A673 (cell line): ENCODE data around the gene FLACC1. TPM values are rescaled to one million over a fixed set of nuclear protein-coding genes. Genes with fewer than 3 reads are reported as not detected.

Source experiments
- BruUV-seq: library from RNA; stranded (reverse); fragments of 400-500 nt; replicated peaks from 2 replicates; lab custom pipeline; 2021; lab: Mats Ljungman, UMichigan
- CTCF ChIA-PET: fragments of 300-600 bp; sonication (Branson Sonifier 250); formaldehyde crosslinking; loops from one replicate; lab custom pipeline; 2022; ENCODE audit warnings: antibody characterized with exemption; lab: Charles Lee
- POLR2A ChIA-PET: fragments of 300-600 bp; sonication (Branson Sonifier 250); formaldehyde crosslinking; loops from one replicate; lab custom pipeline; 2022; ENCODE audit warnings: antibody characterized with exemption; ENCODE audit not compliant: low non-redundant PET; lab: Charles Lee
- DNase-seq: peaks from one replicate; pipeline ENCODE4 v3.0.0-alpha.2; 2015; ENCODE audit warnings: low spot score
- H3K27ac ChIP-seq: fragments of 200-600 bp; sonication (generic); 2 replicates; pipeline ENCODE4 v1.5.1; 2016; ENCODE audit warnings: mixed run types, low read depth, mild to moderate bottlenecking, mixed read lengths, antibody characterized with exemption, low read length; ENCODE audit not compliant: poor library complexity, severe bottlenecking
- H3K27me3 ChIP-seq: fragments of 200-600 bp; sonication (generic); replicated peaks from 2 replicates; pipeline ENCODE4 v1.6.1; 2017; ENCODE audit warnings: mixed run types, low read depth, mild to moderate bottlenecking, mixed read lengths, antibody characterized with exemption, low read length; ENCODE audit not compliant: insufficient read depth, poor library complexity
- H3K36me3 ChIP-seq: fragments of 200-600 bp; sonication (generic); 2 replicates; pipeline ENCODE4 v1.6.1; 2016; ENCODE audit warnings: mixed run types, mild to moderate bottlenecking, mixed read lengths, antibody characterized with exemption, low read length; ENCODE audit not compliant: insufficient read depth, poor library complexity, severe bottlenecking
- H3K4me1 ChIP-seq: fragments of 200-600 bp; sonication (generic); 2 replicates; pipeline ENCODE4 v1.6.1; 2017; ENCODE audit warnings: mixed run types, mild to moderate bottlenecking, mixed read lengths, antibody characterized with exemption, low read length; ENCODE audit not compliant: insufficient read depth, poor library complexity, severe bottlenecking
- H3K4me3 ChIP-seq: fragments of 200-600 bp; sonication (generic); 2 replicates; pipeline ENCODE4 v1.5.1; 2016; ENCODE audit warnings: low read depth, mixed run types, mild to moderate bottlenecking, mixed read lengths, low read length; ENCODE audit not compliant: poor library complexity, severe bottlenecking
- H3K9me3 ChIP-seq: fragments of 200-600 bp; sonication (generic); 2 replicates; pipeline ENCODE4 v1.6.1; 2016; ENCODE audit warnings: mixed run types, low read depth, mild to moderate bottlenecking, mixed read lengths, antibody characterized with exemption, low read length; ENCODE audit not compliant: poor library complexity, severe bottlenecking
- EZH2 ChIP-seq: fragments of 200-600 bp; sonication (generic); IDR thresholded peaks from 2 replicates; pipeline ENCODE4 v1.6.1; 2017; ENCODE audit warnings: borderline replicate concordance, low read depth, mild to moderate bottlenecking, mixed read lengths, antibody characterized with exemption, low read length; ENCODE audit not compliant: poor library complexity, severe bottlenecking
- intact Hi-C: fragments of 100-400 bp; cut with micrococcal nuclease; formaldehyde crosslinking; loops from one replicate; pipeline ENCODE4 v1.10.0; 2022; ENCODE audit not compliant: unreplicated experiment
- total RNA-seq: library from RNA; stranded (reverse); gene quantifications from 2 replicates; pipeline ENCODE4 v1.2.3, GENCODE V29; 2021
- TF ChIP-seq, protein P1 (sequence below): fragments of 300-800, 200-600 bp; sonication (generic); conservative IDR thresholded peaks from 2 replicates; pipeline ENCODE4 v1.5.1; 2017; ENCODE audit warnings: low read depth, mild to moderate bottlenecking, antibody characterized with exemption, low read length, moderate library complexity, mixed read lengths

The FLACC1 gene
- total RNA-seq, 1 experiment from 2014 or later = 2.4 TPM

- no peak overlapping the region for H3K27ac ChIP-seq
- TF ChIP-seq, protein P1, sequence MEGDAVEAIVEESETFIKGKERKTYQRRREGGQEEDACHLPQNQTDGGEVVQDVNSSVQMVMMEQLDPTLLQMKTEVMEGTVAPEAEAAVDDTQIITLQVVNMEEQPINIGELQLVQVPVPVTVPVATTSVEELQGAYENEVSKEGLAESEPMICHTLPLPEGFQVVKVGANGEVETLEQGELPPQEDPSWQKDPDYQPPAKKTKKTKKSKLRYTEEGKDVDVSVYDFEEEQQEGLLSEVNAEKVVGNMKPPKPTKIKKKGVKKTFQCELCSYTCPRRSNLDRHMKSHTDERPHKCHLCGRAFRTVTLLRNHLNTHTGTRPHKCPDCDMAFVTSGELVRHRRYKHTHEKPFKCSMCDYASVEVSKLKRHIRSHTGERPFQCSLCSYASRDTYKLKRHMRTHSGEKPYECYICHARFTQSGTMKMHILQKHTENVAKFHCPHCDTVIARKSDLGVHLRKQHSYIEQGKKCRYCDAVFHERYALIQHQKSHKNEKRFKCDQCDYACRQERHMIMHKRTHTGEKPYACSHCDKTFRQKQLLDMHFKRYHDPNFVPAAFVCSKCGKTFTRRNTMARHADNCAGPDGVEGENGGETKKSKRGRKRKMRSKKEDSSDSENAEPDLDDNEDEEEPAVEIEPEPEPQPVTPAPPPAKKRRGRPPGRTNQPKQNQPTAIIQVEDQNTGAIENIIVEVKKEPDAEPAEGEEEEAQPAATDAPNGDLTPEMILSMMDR = no peak
- TF ChIP-seq EZH2 = no peak
- H3K4me3 ChIP-seq = no peak overlapping the region
- no peaks in the 10 kb centered on the region for H3K27me3 ChIP-seq
- ChIA-PET CTCF (no interaction called here), POLR2A (no interaction called here)
- no TSS peak for BruUV-seq
- no peaks in the 10 kb centered on the region for H3K9me3 ChIP-seq
- intact Hi-C loops = no loop called here
- no peaks in the 10 kb centered on the region for H3K36me3 ChIP-seq
- no peaks in the 10 kb centered on the region for H3K4me1 ChIP-seq
- DNase-seq = no peak
These were observed 83.7 kb downstream of the FLACC1 start for GRCh38 chr2:201273330-201273983.

DNA sequence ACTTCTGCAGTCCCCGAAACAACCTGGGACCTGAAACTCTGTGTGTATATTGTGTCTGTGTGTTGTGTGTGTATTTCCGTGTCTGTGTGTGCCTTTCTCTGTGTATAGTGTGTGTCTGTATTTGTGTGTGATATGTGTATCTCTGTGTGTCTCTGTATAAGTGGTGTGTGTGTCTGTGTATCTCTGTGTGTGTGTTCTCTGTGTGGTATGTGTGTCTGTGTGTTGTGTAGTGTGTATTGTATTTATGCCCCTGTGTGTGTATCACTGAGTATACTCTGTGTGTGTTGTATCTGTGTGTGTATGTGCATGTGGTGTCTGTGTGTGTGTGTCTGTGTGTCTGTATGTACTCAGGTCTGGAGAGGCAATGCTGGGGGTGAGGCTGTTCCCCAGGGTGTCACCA lies 85.2 kb downstream of the FLACC1 start:
- Histone ChIP-seq H3K36me3 (no peaks in the 10 kb centered on the region), H3K4me3 (no peak overlapping the region), H3K9me3 (no peaks in the 10 kb centered on the region), H3K27ac (no peak overlapping the region), H3K4me1 (no peaks in the 10 kb centered on the region), H3K27me3 (no peaks in the 10 kb centered on the region)
- intact Hi-C loops = no loop called here
- DNase-seq = no peak
- ChIA-PET CTCF (no interaction called here), POLR2A (no interaction called here)
- BruUV-seq = no TSS peak
- TF ChIP-seq EZH2 = no peak
- TF ChIP-seq, protein P1 = no peak

GRCh38 chr2:201270293-201271001 lies 86.7 kb downstream of the FLACC1 start:
- no peak for DNase-seq
- Histone ChIP-seq H3K4me3 (no peak overlapping the region), H3K9me3 (no peaks in the 10 kb centered on the region), H3K27me3 (no peaks in the 10 kb centered on the region), H3K27ac (no peak overlapping the region), H3K36me3 (no peaks in the 10 kb centered on the region), H3K4me1 (no peaks in the 10 kb centered on the region)
- ChIA-PET CTCF (no interaction called here), POLR2A (no interaction called here)
- TF ChIP-seq, protein P1 = no peak
- no peak for TF ChIP-seq EZH2
- no TSS peak for BruUV-seq
- intact Hi-C loops = no loop called here
